Hematopoietic multipotent progenitor cell treated with erythropoietin and hydrocortisone succinate and interleukin-3 and kit ligand, for 15 days (in vitro differentiated cells): Measurements from ENCODE around the gene HMCN2.

Source experiments
- DNase-seq: peaks from one replicate; pipeline ENCODE4 v3.0.0-alpha.2; 2015; ENCODE audit warnings: low spot score

The HMCN2 gene

DNA sequence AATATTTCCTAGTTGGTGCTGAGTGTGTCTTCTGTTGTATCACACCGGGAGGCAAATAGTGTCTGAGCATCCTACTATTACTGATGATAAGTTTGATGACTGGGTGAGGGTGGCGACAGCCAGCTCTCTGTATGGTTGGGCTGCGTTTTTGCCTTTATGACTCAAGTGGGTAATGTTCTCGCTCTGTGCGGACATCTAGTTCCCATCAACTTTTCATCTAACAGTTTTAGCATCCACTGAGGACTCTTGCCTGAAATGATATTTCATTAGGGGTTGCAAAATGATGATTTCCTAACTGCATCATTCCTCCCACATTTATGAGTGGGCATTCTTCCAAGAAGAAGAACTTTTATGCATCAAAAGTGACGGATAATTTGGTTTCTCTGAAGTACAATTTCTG, 26.5 kb downstream of the HMCN2 start:
- DNase-seq = no peak

DNA sequence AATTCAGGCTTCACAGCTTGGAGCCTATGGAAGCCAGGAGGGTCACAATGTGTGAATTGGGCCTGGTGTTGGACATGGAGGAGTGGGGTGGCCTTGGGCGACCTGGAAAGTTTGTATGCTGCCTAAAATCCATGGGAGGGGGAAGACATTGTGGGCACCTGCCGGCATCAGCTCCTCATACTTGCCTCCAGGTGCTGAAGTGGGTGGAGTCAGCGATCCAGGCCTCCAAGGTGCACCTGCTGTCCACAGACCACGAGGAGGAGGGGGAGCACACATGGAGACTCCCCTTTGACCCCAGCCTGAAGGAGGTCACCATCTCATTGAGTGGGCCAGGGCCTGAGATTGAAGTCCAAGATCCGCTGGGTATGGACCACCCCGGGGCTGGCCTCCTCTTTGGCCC, 29.1 kb downstream of the HMCN2 start:
- DNase-seq = no peak

DNA sequence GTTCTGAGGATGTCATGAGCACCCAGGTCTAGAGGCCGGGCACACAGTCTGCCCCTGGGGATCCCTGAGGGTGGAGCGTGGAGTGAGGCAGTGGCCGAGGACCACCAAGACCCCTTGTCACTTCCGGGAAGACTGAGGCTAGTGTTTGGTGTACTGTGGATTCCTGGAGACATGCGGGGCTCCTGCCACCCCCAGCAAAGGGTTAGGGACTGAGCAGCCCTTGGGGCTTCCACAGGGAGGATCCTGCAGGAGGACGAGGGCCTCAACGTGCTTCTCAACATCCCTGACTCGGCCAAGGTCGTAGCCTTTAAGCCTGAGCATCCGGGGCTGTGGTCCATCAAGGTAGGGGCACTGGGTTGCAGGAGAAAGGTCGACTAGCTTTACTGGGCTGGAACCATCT, 29.9 kb downstream of the HMCN2 start:
- no peak for DNase-seq

DNA sequence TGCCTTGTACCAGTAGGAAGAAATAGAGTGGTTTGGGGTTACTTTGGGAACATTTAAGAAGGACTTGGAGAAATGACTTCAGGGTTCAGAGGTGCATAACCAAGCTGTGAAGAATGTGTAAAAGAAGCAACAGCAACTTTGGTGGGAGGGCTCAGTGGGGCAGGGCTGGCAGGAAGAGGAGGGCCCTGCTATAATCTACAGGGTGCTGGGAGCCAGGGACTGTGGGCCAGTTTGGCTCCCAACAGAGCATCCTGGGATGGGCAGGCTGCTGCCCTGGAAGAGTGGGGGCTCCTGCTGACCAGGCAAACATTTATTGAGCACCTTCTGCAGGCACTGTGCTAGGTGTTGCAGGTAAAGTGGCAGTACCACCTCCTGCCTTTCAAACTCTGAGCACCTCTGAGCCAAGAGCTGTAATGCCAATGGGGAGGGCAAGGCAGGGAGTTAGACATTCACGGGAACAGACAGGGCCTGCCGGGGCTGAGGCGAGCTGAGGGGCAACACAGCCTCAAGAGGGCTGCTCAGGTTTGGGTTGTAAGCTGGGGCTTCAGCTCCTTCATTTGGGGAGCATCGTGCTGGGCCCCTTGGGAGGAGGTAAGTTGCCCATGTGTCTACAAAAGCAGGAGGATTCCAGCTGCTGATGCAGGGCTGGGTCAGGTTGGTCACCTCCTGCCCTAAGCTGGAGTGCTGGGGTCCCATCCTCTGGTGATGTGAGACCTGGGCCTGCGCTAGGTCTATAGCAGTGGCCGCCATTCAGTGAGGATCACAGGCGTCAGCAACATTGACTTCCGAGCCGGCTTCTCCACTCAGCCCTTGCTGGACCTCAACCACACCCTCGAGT, 30.6 kb downstream of the HMCN2 start:
- no peak for DNase-seq

DNA sequence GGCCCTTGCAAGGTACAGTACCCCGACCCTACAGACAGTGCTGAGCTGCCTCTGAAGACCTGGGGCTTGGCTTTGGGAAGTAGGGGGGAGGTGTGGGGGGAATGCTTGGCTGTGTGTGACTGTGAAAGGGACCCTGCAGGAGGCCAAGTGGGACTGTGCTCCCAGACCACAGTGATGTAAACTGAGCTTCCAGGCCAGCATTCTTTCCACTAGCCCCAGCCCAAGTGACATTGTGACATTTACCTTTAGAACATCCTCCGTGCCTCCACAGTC, 31.2 kb downstream of the HMCN2 start:
- DNase-seq = no peak

DNA sequence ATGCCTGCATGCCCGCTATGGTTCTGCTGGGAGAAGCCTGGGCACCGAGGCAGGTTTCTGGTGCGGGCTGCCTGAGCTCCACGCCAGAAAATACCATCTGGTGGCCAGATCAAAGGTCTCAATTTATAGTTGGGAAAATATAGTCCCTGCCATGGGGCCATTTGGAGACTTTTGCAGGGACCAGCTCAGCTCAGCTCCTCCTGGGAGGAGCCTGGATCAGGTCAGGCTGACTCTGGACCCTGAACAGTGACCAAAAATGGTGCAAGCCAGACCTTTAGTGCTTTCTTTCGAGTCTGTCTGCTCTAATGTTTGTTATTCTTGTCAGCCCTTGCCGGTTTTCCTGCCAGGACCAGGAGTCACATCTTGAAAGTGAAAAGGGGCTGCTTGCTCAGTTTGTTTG, 31.8 kb downstream of the HMCN2 start:
- DNase-seq = no peak

DNA sequence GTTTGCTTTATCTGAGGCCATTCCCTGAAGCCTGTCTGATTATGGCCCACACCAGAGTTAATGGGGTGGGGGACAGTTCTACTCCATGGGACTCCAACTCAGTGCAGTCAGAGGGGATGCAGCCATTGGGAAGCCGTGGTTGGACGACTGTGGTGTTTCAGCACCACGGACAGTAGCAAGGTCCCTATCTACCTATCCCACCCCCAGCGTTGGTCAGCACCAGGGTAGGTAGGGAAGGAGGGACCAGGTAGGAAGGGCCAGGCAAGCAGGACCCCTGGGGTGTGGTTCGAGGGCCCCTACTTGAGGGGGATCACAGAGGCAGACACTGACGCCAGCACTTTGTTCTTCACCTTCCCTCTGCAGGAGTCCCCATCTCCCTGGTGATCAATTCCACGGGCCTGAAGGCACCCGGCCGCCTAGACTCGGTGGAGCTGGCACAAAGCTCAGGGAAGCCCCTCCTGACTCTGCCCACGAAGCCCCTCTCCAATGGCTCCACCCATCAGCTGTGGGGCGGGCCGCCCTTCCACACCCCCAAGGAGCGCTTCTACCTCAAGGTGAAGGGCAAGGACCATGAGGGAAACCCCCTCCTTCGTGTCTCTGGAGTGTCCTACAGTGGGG, 33.2 kb downstream of the HMCN2 start:
- no peak for DNase-seq

DNA sequence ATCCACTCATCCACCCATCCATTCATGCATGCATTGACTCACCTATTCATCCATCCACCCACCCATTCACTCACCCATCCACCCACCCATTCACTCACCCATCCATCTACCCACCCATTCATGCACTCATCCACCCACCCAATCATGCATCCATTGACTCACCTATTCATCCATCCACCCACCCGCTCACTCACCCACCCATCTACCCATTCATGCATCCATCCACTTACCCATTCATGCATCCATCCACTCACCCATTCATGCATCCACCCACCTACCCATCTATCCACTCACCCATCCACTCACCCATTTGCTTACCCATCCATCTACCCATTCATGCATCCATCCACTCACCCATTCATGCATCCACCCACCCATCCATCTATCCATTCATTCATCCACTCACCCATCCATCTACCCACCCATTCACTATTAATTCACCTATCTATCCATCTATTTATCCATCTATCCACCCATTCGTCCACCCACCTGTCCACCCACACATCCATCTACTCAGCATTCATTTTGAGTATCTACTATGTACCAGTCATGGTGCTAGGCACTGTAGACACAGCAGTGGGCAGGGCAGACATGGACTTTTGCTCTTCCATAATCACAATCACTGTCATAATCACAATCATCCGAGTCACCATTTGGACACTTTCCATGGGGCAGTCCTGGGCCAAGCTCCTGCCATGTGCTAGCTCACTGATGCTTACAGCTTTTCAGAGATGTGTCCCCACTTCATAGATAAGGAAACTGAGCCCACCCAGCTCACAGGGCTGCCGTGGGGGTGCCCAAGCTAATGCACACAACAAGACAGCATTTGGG, 34.4 kb downstream of the HMCN2 start:
- DNase-seq = no peak

DNA sequence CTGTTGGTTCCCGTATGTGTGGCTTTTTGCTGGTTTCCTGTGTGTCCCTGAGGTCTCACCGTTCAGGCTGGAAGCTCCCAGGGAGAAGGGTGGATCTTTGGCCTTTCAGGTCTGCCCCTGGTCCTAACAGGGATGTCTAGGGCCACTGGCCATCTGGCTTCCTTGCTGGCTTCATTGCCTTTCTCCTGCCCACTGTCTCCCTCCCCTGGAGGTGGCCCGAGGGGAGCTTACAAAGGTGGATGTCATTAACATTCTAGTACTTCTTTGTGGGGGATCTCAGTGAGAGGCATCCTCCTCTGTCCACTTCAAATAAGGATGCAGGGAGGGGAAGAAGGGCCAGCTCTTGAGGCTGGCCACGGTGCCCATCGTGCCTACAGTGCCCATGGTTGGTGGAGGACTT, 35.2 kb downstream of the HMCN2 start:
- no peak for DNase-seq

DNA sequence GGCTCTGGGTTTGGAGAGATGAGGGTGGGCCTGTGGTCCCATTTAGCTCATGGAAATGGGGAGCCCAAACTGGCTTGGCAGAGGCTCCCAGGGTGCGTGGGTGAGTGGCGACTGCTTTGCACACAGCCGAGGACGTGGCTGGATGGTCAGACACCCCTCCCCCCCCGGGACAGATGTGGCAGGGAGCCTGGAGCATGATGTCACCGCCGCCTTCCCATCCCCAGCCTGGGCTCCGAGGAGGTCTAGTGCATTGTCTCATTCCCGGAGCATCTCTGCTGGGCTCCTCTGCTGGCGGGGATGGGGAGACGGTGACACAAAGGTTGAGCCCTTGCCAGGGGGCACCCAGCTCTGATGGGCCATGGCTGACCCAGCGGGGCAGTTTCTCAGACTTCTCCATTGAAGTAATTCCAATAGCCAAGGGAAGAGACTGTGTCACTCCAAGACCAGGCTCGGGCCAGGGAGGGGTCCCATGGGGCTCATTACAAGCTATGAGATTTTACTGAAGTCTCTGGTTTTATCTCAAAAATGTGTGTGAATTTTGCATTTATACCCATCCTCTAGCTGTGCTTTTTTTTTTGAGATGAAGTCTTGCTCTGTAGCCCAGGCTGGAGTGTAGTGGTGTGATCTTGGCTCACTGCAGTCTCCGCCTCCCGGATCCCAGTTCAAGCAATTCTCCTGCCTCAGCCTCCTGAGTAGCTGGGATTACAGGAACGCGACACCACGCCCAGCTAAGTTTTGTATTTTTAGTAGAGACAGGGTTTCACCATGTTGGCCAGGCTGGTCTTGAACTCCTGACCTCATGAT, 36.1 kb downstream of the HMCN2 start:
- DNase-seq = no peak

DNA sequence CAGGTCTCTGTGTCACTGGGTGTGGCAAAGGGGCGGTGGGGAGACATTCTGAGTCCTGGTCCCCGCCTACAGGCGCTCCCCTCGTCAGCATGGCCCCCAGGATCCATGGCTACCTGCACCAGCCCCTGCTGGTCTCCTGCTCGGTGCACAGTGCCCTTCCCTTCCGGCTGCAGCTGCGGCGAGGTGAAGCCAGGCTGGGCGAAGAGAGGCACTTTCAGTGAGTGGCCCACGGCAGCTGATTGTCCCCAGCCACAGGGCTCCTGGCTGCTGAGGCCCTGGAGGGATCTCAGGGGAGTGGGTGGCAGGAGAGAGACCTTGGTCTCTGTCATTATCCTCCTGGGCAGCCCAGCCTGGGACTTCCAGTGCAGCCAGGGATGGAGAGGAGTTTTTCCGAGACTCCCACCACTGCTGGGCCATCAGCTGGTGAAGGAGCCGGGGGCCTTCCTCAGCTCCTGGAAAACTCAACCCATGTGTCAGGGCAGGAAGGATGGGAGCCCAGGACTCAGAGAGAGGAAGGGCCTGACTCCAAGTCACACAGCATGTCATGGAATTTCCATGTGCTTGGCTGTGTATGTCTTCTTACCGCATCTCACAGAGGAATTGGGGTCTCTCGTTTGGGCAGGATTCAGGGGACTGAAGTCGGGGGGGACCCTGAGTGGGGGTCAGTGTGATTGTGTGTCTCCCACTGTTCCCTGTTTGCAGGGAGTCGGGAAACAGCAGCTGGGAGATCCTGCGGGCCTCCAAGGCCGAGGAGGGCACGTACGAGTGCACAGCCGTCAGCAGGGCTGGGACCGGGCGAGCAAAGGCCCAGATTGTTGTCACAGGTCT, 37.4 kb downstream of the HMCN2 start:
- no peak for DNase-seq

DNA sequence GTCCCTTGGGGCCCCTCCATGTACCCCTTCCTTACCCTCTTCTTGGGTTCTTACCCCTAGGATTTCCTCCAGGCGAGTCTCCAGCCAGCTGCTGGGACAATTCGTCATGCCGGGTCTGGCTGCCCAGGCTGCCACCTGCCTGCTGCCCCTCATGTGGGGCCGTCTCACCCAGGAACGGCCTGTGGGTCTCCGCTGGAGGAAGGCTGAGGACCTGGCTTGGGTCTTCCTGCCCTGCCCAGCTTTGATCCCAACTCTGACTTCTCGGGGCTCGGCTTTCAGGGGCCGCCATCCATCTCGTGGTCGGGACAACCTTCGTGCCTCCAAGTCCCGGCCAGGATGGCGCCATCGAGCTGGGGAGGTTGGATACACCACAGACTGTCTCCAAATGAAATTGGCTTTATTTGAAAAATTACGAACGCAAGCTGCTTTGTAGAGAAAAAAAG, 38.1 kb downstream of the HMCN2 start:
- no peak for DNase-seq

DNA sequence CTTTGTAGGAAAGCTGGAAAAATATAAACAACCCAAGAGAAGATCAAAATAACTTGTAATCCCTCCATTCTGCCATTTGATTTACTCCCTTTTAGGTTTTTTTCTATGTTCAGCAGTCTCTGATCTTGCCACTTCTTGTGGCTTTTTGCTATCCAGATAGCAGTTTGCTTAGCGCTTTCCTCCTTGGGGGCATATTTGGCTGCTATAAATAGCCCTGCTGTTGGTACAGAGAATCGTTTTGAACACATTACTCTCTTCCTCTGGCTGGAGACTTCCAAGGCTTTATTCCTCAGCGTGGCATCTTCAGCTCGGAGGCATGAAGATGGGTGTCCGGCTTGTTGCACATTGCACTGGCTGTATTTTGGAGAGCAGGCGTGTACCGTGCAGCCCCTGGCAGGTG, 38.6 kb downstream of the HMCN2 start:
- no peak for DNase-seq

DNA sequence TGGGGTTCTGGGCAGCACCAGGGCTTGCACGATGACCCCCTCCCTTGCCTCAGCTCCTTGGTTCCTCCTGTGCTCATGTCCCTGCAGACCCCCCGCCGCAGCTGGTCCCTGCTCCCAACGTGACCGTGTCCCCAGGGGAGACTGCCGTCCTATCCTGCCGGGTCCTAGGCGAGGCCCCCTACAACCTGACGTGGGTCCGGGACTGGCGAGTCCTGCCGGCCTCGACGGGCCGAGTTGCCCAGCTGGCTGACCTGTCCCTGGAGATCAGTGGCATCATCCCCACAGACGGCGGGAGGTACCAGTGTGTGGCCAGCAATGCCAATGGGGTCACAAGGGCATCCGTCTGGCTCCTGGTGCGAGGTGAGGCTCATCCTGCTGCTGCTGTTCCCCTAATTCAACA, 39.1 kb downstream of the HMCN2 start:
- DNase-seq = no peak

DNA sequence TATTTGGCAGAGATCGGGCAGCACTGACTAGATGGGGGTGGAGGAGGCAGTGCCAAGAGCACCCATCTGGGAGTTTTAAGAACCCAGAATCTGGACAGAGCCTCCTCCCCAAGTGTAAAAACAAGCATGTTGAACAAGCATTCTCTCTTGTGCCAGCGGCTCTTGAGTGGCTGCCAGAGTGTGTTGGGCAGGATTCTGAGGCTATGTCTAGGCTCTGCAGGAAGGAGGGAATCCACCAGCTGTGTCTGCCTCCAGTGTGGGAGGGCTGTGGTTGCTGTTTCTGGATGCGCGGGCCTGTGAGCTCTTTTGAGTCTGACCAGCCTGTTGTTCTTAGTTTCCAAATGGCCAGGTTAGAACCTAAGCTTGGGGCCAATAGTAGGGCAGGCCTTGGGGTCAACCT, 39.8 kb downstream of the HMCN2 start:
- no peak for DNase-seq

DNA sequence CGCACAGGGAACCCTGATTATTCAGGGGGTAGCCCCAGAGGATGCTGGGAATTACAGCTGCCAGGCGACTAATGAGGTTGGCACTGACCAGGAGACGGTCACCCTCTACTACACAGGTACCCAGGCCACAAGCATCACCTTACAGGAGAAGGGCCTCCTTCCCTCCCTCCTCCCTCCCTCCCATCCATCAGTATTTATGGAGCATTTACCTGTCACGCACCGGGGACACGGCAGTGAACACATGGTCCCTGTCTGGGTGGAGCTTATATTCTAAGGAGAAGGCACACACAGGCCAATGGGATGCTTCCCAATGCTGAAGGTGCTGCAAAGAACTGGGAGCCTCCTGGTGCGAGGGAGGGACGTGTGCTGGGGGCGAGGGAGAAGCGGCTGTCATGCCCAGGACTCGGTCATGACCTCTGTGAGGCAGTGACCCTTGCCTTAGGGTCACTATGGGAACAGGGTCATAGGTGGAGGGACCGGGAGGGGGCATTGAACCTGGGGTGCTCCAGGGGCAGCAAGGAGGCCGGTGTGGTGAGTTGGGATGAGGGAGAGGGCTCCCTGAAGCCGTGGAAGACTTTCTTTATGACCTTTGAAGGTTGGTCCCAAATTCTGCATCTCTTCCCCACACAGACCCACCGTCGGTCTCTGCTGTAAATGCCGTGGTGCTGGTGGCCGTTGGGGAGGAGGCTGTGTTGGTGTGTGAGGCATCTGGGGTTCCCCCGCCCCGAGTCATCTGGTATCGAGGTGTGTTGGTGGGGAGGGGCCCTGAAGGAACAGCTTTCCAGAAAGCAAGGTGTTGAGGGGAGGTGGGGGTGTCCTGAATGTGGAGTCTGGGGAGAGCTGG, 41.5 kb downstream of the HMCN2 start:
- DNase-seq = no peak

DNA sequence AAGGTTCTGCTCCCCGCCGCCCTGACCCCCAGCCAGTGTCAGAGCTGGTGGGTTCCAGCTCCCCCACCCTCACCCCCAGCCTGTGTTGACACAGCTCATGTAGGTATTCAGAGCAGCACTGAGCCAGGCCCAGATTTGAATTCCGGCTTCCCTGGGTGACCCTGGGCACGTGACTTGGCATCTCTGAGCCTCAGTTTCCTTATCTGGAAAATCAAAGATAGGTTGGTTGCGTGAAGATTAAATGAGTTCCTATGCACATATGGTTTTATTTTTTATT, 42.0 kb downstream of the HMCN2 start:
- DNase-seq = no peak

DNA sequence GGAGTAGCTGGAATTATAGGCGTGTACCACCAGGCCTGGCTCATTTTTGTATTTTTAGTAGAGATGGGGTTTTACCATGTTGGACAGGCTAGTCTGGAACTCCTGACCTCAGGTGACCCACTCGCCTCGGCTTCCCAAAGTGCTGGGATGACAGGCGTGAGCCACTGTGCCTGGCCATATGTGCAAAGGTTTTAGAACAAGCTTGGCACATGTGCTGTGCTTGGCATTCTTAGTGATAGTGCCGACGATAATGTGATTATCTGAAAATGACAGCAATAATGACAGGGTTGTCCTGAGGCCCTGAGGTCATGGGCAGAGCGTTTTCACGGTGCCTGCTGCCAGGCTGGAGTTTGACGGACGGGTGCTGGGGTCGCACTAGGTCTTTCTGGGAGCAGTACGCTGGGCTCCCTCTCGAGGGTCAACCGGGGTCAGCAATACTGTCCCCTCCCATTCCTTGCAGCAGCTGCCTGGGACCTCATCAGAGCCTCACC, 42.6 kb downstream of the HMCN2 start:
- no peak for DNase-seq

DNA sequence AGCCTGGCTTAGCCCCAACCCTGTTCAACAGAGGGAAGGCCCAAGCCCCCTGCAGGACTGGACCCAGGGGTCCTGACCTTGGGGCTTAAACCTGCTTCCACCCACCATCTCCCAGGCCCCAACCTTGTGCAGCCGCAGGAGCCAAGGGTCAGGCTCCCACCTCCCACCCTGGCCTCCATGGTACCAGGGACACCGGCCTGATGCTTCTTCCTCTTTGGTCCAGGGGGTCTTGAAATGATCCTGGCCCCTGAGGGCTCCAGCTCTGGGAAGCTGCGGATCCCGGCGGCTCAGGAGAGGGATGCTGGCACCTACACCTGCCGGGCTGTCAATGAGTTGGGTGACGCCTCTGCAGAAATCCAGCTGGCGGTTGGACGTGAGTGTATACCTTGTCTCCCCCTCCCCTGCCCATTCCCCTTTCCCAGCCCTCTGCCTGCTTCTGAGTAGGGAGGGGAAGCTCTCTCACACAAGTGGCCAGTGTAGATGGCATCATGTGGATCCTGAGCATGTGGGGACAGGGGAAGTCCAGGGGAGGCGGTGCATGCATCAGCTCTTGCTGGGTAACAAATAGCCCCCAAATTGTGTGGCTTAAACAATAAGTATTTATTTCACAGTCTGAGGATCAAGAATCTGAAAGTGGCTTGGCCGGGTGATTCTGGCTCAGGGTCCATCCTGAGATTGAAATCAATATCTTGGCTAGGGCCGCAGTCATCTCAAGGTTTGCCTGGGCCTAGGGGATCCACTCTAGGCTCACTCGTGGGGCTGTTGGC, 44.3 kb downstream of the HMCN2 start:
- no peak for DNase-seq

DNA sequence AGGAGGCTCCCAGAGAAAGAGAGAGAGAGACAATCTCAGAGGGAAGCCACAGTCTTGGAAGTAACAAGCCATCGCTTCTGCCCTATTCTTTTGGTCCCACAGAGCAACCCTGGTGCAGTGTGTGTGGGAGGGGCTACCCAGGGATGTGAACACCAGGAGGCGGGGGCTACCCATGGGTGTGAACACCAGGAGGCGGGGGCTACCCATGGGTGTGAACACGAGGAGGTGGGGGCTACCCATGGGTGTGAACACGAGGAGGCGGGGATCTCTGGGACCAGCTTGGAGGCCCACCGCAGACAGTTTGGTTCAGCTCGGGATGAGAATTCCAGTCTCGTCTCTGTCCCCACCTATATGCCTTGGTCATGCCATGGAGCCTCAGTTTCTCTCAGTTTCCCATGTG, 44.9 kb downstream of the HMCN2 start:
- DNase-seq = no peak
